Measurements from ENCODE around the gene MAMDC4.

GRCh38 chr9:136826188-136826541 lies 26.0 kb upstream of the MAMDC4 start:
- TF ChIP-seq POLR2A (IDR thresholded peaks at IDR 0.05; ENCODE audit: low read length) (no peak), GATA1 (IDR thresholded peaks at IDR 0.05; ENCODE audit: low read depth, low read length) (no peak)

All from erythroblast (primary cell).